Epithelial cell of proximal tubule (primary cell): ENCODE measurements around the gene TCF7. TPM values are rescaled to one million over a fixed set of nuclear protein-coding genes. Genes with fewer than 3 reads are reported as not detected.

Experiments used
- DNase-seq: peaks from one replicate; pipeline ENCODE4 v3.0.0-alpha.2; 2011; ENCODE audit warnings: low read depth
- H3K4me3 ChIP-seq: 2 replicates; pipeline ENCODE4 v1.5.1; 2011; ENCODE audit warnings: low read depth, mild to moderate bottlenecking, low read length
- total RNA-seq: library from RNA; depleted of rRNA; stranded (reverse); fragments of >200 nt; gene quantifications from 2 replicates; pipeline ENCODE4 v1.2.3, GENCODE V29; 2015
- TF ChIP-seq, protein P1 (sequence below): conservative IDR thresholded peaks from 2 replicates; pipeline ENCODE4 v1.5.1; 2012; ENCODE audit warnings: low read depth, mild to moderate bottlenecking, low read length

TCF7 gene
- total RNA-seq, 1 donor from 2014 or later: 3.6 TPM

DNA sequence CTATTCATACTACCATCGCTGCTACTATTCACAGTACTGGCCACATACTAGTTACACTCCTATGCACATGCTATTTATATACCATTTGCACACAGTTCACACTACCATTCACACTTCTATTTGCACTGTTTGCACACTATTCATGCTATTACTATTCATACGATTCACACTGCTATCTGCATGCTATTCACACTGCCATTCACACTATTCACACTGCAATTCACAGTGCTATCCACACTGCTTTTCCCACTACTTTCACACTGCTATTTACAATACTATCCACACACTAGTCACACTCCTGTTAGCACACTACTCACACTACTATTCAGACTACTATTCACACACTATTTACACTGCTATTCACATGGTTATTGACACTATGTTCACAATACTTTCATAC, 39.4 kb upstream of the TCF7 start:
- H3K4me3 ChIP-seq: no peak overlapping the region

DNA sequence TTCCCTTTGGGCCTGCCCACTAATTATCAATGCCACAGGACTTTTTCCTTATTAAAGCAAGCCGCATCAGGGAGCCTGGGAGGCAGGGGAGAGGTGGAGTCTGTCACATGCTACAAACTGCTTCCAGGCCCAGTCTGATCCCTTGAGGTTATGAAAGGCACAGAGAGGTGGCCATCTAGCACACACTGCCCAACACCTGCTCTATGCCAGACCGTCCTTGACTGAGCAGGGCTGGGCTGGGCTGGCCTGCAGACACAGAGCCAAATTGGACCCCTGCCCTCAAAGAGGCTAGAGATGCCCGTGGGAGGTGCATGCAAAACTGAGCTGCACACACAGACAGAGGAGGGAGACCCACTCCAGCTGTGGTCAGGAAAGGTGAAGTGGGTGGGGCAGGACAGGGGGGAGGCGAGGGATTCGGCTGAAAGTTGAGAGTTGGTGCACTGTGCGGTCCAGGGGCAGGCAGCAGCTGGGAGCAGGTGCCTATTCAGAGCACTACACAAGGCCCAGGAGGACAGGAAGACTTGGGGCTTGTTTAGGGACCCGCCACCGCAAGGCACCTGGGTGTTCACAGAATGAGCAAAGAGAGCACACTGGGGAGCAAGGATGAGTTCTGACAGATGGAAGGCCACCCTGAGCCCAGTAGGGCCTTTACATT, 36.4 kb upstream of the TCF7 start:
- no peak for DNase-seq
- no peak overlapping the region for H3K4me3 ChIP-seq
- TF ChIP-seq, protein P1, sequence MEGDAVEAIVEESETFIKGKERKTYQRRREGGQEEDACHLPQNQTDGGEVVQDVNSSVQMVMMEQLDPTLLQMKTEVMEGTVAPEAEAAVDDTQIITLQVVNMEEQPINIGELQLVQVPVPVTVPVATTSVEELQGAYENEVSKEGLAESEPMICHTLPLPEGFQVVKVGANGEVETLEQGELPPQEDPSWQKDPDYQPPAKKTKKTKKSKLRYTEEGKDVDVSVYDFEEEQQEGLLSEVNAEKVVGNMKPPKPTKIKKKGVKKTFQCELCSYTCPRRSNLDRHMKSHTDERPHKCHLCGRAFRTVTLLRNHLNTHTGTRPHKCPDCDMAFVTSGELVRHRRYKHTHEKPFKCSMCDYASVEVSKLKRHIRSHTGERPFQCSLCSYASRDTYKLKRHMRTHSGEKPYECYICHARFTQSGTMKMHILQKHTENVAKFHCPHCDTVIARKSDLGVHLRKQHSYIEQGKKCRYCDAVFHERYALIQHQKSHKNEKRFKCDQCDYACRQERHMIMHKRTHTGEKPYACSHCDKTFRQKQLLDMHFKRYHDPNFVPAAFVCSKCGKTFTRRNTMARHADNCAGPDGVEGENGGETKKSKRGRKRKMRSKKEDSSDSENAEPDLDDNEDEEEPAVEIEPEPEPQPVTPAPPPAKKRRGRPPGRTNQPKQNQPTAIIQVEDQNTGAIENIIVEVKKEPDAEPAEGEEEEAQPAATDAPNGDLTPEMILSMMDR: no peak

More for the DNA sequence above, 39.4 kb upstream of the TCF7 start:
- TF ChIP-seq, protein P1: no peak
- no peak for DNase-seq

DNA sequence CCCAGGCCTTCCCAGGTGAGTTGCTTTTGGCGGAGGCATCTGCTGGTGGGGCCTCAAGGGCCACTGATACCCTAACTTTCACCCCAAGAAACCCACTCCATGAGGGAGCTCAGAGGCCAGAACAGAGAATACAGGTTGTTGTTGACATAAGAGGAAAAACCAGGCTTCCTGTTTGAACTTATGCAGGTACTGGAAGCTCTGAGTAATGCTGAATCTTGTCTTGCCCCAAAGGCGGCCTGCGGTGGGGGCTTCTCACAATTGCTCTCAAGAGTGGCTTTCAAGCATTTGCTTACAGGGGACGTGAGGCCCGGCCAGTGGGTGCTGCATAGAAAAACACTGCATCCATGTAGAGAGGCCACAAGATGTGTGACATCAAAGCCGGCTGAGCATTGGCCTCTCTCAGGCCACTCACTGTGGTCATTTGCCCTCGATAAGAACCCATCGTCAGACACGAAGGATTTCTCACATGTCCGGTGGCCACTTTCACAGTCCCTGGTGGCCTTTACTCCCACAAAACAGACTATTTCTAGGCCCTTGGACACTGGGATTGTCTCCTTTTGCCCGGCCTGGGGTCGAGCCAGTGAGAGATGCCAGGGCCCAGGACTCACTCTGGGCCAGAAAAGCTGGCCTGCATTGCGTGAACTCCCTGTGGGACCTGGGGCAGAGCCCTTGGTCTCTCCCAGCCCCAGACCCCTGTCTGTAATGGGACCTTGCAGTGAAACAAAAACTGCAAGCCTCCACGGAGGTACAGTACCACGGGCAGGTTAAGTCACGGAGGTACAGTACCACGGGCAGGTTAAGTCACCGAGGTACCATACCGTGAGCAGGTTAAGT, 34.5 kb upstream of the TCF7 start:
- TF ChIP-seq, protein P1: no peak
- H3K4me3 ChIP-seq: no peak overlapping the region
- DNase-seq: no peak

DNA sequence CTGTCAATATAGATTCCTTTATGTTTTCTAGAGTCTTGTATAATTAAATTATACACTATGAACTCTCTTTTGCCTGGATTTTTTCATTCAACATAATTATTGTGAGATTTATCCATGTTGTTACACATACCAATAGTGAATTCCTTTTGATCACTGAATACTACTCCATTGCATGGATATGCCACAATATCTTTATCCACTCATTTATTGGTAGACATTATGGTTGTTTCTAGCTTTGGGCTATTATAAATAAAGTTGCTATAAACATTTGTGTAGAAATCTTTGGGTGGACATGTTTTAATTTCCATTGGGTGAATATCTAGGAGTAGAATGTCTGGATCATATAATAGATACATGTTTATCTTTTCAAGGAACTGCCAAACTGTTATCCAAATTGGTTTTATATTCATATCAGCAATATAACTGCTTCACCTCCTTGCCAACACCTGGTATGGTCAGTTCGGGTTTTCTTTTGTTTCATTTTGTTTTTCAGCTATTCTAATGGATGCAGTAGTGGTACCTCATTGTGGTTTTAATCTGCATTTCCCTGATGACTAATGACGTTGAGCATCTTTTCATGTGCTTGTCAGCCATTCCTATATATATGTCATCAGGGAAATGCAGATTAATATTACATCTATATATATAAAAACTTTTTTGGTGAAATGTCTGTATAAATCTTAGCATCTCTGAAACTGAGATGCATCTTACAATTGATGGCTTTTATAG, 32.1 kb upstream of the TCF7 start:
- TF ChIP-seq, protein P1: no peak
- DNase-seq: no peak
- H3K4me3 ChIP-seq: no peak overlapping the region

DNA sequence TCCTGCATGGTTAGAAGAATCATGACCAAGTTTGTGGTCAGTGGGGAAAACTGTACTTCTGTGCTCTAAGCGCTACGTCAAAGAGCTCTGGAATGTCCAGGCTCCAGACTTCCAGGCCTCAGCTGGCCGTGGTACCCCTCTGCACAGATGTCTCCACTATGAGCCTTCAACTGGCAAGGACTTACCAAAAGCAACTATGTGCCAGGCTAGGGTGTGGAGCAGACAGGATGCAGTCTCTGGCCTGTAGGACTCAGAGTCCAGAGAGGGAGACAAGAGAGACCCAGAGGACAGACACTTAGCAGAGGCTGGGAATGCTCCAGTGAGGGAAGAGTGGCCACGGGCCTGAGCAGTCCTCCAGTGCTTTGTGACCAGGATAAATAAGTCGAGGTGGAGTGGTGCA, 31.0 kb upstream of the TCF7 start:
- no peak for DNase-seq
- no peak overlapping the region for H3K4me3 ChIP-seq
- TF ChIP-seq, protein P1: no peak

DNA sequence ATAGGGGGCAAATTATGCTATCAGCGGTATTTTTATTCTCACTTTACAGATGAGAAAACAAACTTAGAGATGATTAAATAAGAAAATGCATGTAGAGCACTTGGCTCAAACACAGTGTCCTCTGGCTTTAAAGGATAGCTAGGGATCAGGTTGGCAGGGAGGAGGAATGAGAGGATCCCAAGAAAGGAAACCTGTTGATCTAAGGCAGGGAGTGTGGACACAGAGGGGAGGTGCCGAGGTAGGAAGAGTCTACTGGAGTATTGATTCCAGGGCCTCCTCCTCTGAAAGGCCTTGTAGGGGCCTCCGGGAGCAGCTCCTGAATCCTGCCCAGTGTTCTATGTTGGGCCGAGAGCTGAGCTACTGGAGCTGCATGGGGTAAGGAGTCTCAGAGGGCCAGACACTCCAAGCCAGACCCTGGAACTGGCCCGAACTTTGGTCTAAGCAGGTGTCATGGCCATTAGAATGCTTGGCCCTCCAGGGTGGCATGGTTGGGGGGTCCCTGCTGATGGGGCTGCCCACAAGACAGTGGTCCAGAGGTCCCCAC, 30.4 kb upstream of the TCF7 start:
- H3K4me3 ChIP-seq: no peak overlapping the region
- no peak for DNase-seq
- TF ChIP-seq, protein P1: no peak
